ENCODE data around the gene DNER.

DNER gene

GRCh38 chr2:229539628-229540027 lies 174.7 kb downstream of the DNER start:
- no peak for TF ChIP-seq CTCF (conservative IDR thresholded peaks at IDR 0.05; ENCODE audit: low read length)
- no peak for TF ChIP-seq EZH2phosphoT487 (IDR thresholded peaks at IDR 0.05; ENCODE audit: borderline replicate concordance)
- Histone ChIP-seq H3F3A (ENCODE audit: low read depth) (no peaks in the 10 kb centered on the region), H3K4me3 (ENCODE audit: low read length, poor library complexity, severe bottlenecking) (no peak overlapping the region), H4K20me1 (ENCODE audit: insufficient read depth, low read length, poor library complexity, severe bottlenecking) (no peaks in the 10 kb centered on the region), H2AFZ (ENCODE audit: low read length) (no peak overlapping the region), H3K27me3 (ENCODE audit: insufficient read depth, low read length, poor library complexity, severe bottlenecking) (no peaks in the 10 kb centered on the region), H3K36me3 (ENCODE audit: insufficient read depth, low read length) (no peaks in the 10 kb centered on the region), H3K4me2 (ENCODE audit: low read depth, low read length, poor library complexity, severe bottlenecking) (no peak overlapping the region), H3K9ac (ENCODE audit: low read depth, low read length, poor library complexity, severe bottlenecking) (no peak overlapping the region), H3K9me3 (ENCODE audit: insufficient read depth, low read depth, low read length) (no peaks in the 10 kb centered on the region), H3K9me2 (replicated peaks; ENCODE audit: low read depth, low read length) (no peaks in the 10 kb centered on the region), H3K4me1 (ENCODE audit: insufficient read depth, low read length, poor library complexity, severe bottlenecking) (no peaks in the 10 kb centered on the region), H3K79me2 (ENCODE audit: insufficient read depth, low read length) (no peaks in the 10 kb centered on the region)

GRCh38 chr2:229531594-229531993 lies 182.8 kb downstream of the DNER start:
- no peak for TF ChIP-seq CTCF (conservative IDR thresholded peaks at IDR 0.05; ENCODE audit: low read length)
- no peak for TF ChIP-seq EZH2phosphoT487 (IDR thresholded peaks at IDR 0.05; ENCODE audit: borderline replicate concordance)
- no peak overlapping the region for H2AFZ ChIP-seq (ENCODE audit: low read length)
- no peaks in the 10 kb centered on the region for H3K36me3 ChIP-seq (ENCODE audit: insufficient read depth, low read length)
- H3K79me2 ChIP-seq (ENCODE audit: insufficient read depth, low read length) = no peaks in the 10 kb centered on the region
- no peak overlapping the region for H3K4me3 ChIP-seq (ENCODE audit: low read length, poor library complexity, severe bottlenecking)
- peaks cover 7% of the 10 kb centered on the region; the same call in 1 of the 2 replicates for H3K9me3 ChIP-seq (ENCODE audit: insufficient read depth, low read depth, low read length)
- H3K9me2 ChIP-seq (replicated peaks; ENCODE audit: low read depth, low read length) = no peaks in the 10 kb centered on the region
- H4K20me1 ChIP-seq (ENCODE audit: insufficient read depth, low read length, poor library complexity, severe bottlenecking) = no peaks in the 10 kb centered on the region
- H3K9ac ChIP-seq (ENCODE audit: low read depth, low read length, poor library complexity, severe bottlenecking) = no peak overlapping the region
- H3K4me1 ChIP-seq (ENCODE audit: insufficient read depth, low read length, poor library complexity, severe bottlenecking) = no peaks in the 10 kb centered on the region
- H3K4me2 ChIP-seq (ENCODE audit: low read depth, low read length, poor library complexity, severe bottlenecking) = no peak overlapping the region
- no peaks in the 10 kb centered on the region for H3F3A ChIP-seq (ENCODE audit: low read depth)
- no peaks in the 10 kb centered on the region for H3K27me3 ChIP-seq (ENCODE audit: insufficient read depth, low read length, poor library complexity, severe bottlenecking)

GRCh38 chr2:229530434-229530833 lies 183.9 kb downstream of the DNER start:
- H3K9me3 ChIP-seq (ENCODE audit: insufficient read depth, low read depth, low read length) = peaks cover 7% of the 10 kb centered on the region; the same call in 1 of the 2 replicates
- H3F3A ChIP-seq (ENCODE audit: low read depth) = no peaks in the 10 kb centered on the region
- no peak overlapping the region for H2AFZ ChIP-seq (ENCODE audit: low read length)
- H3K36me3 ChIP-seq (ENCODE audit: insufficient read depth, low read length) = no peaks in the 10 kb centered on the region
- no peaks in the 10 kb centered on the region for H3K79me2 ChIP-seq (ENCODE audit: insufficient read depth, low read length)
- TF ChIP-seq CTCF (conservative IDR thresholded peaks at IDR 0.05; ENCODE audit: low read length) (no peak), EZH2phosphoT487 (IDR thresholded peaks at IDR 0.05; ENCODE audit: borderline replicate concordance) (no peak)
- H3K4me3 ChIP-seq (ENCODE audit: low read length, poor library complexity, severe bottlenecking) = no peak overlapping the region
- H4K20me1 ChIP-seq (ENCODE audit: insufficient read depth, low read length, poor library complexity, severe bottlenecking) = no peaks in the 10 kb centered on the region
- H3K9me2 ChIP-seq (replicated peaks; ENCODE audit: low read depth, low read length) = no peaks in the 10 kb centered on the region
- no peaks in the 10 kb centered on the region for H3K4me1 ChIP-seq (ENCODE audit: insufficient read depth, low read length, poor library complexity, severe bottlenecking)
- H3K27me3 ChIP-seq (ENCODE audit: insufficient read depth, low read length, poor library complexity, severe bottlenecking) = no peaks in the 10 kb centered on the region
- no peak overlapping the region for H3K4me2 ChIP-seq (ENCODE audit: low read depth, low read length, poor library complexity, severe bottlenecking)
- H3K9ac ChIP-seq (ENCODE audit: low read depth, low read length, poor library complexity, severe bottlenecking) = no peak overlapping the region

Measured in Loucy (cell line).